Measurements from ENCODE around the gene FN1.

DNA sequence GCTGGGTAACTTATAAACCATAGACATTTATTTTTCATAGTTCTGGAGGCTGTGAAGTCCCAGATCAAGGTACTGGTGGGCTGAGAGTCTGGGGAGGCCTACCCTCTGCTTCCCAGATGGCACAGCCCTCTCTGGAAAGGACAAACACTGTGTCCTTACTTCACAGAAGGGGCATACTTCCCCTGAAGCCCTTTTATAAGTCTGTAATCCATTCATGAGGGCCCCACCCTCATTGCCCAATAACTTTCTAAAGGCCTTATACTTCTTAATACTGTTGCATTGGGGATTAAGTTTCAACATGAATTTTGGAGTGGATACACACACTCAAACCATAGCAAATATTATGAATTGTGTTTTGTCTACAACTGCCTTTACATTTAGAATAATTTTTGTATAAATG is 88.0 kb downstream of the FN1 start:
- TF ChIP-seq GATA3 (IDR thresholded peaks at IDR 0.05; ENCODE audit: low read depth, low read length): no peak
- no peak for TF ChIP-seq GATA2 (IDR thresholded peaks at IDR 0.05; ENCODE audit: low read depth, low read length)

All from SH-SY5Y (cell line).